GM13976 (cell line): ENCODE measurements around the gene TMEM213.

Source experiments
- DNase-seq: peaks from one replicate; pipeline ENCODE4 v3.0.0; 2012; ENCODE audit warnings: low spot score
- CTCF ChIP-seq: IDR thresholded peaks from 2 replicates; pipeline ENCODE4 v1.5.1; 2012; ENCODE audit warnings: borderline replicate concordance, mild to moderate bottlenecking; ENCODE audit not compliant: insufficient read depth; ENCODE audit errors: extremely low read depth, missing control alignments, control extremely low read depth
- in situ Hi-C: fragments of 300-500 bp; cut with MboI; formaldehyde crosslinking; loops from one replicate; pipeline ENCODE4 v1.12.0; 2022; ENCODE audit warnings: low sequenced_read_pairs, mixed read lengths, inconsistent platforms; ENCODE audit not compliant: unreplicated experiment

Gene TMEM213

GRCh38 chr7:138770904-138771303 is 26.9 kb upstream of the TMEM213 start:
- DNase-seq = no peak
- in situ Hi-C loops = no loop called here
- no peak for TF ChIP-seq CTCF

GRCh38 chr7:138773176-138773575 is 24.6 kb upstream of the TMEM213 start:
- TF ChIP-seq CTCF = no peak
- in situ Hi-C loops = no loop called here
- DNase-seq = no peak

GRCh38 chr7:138773817-138774216 is 24.0 kb upstream of the TMEM213 start:
- TF ChIP-seq CTCF = no peak
- in situ Hi-C loops = no loop called here
- DNase-seq = no peak

- TF ChIP-seq CTCF = no peak
- no peak for DNase-seq
- in situ Hi-C loops = no loop called here
Observed at GRCh38 chr7:138776166-138776833, 21.5 kb upstream of the TMEM213 start.

- in situ Hi-C loops = no loop called here
- no peak for TF ChIP-seq CTCF
- DNase-seq = no peak
Observed at GRCh38 chr7:138781004-138781403, 16.8 kb upstream of the TMEM213 start.

GRCh38 chr7:138784692-138785091 is 13.1 kb upstream of the TMEM213 start:
- in situ Hi-C loops = no loop called here
- no peak for TF ChIP-seq CTCF
- DNase-seq = no peak

GRCh38 chr7:138785587-138786437 is 12.0 kb upstream of the TMEM213 start:
- DNase-seq = no peak

More at GRCh38 chr7:138785587-138786437, 12.0 kb upstream of the TMEM213 start:
- in situ Hi-C loops = no loop called here
- TF ChIP-seq CTCF = no peak
